Measurements from ENCODE around the gene SAC3D1. TPM values are rescaled to one million over a fixed set of nuclear protein-coding genes. Genes with fewer than 3 reads are reported as not detected.

The SAC3D1 gene
- total and polyA plus RNA-seq, 9 of the 15 experiments (the other 6 are each of a cell fraction or from before 2014, with no cell fraction given) = 0.20 to 35.2 (median 5.8) TPM

DNA sequence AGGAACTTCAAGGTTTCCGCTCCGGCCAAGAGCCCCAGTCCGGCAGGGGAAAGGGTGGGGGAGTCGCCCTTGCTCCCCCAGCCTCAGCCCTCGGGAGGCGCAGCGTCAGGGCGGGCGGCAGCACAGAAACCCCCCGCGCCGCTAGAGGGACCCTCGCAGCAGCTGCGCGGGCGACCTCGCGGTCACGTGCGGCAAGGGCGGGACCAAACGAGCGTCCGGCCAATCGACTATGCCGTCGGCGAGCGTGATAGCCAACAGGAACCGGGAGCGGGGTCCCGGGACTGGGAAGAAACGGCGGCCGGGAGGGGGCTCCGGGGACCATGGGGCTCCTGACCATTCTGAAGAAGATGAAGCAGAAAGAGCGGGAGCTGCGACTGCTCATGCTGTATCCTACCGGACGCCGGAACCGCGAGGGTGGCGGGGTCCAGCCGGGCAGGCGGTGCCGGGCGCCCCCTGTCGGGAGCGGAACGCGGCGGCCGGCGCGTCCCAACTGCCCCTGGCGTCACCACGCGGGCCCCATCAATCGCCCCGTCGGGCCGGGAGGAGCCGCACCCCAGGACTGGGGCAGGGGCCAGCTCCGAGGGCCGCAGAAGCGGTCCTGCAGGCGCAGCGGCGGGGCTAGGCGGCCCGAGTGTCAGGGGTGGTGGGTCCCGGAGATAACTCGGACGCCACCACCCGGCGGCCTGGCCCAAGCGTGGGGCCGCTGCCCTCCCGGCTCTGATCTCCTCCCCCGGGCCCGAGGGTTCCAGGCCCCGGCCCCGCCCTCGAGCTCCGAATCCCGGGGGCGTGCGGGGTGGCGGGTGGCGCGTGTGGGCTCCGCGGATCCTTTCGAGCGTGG is 26.9 kb upstream of the SAC3D1 start, which contains the start of gene ARL2 (continued):
- TF ChIP-seq NRF1 (conservative IDR thresholded peaks at IDR 0.05 in 1 of 2, IDR thresholded peaks at IDR 0.05 in 1 of 2) = peak; percentile 87 to 89
- no peak for TF ChIP-seq ZC3H4 (CRISPR knock-in tag; IDR thresholded peaks at IDR 0.05; ENCODE audit: borderline replicate concordance)
- TF ChIP-seq, protein P1, sequence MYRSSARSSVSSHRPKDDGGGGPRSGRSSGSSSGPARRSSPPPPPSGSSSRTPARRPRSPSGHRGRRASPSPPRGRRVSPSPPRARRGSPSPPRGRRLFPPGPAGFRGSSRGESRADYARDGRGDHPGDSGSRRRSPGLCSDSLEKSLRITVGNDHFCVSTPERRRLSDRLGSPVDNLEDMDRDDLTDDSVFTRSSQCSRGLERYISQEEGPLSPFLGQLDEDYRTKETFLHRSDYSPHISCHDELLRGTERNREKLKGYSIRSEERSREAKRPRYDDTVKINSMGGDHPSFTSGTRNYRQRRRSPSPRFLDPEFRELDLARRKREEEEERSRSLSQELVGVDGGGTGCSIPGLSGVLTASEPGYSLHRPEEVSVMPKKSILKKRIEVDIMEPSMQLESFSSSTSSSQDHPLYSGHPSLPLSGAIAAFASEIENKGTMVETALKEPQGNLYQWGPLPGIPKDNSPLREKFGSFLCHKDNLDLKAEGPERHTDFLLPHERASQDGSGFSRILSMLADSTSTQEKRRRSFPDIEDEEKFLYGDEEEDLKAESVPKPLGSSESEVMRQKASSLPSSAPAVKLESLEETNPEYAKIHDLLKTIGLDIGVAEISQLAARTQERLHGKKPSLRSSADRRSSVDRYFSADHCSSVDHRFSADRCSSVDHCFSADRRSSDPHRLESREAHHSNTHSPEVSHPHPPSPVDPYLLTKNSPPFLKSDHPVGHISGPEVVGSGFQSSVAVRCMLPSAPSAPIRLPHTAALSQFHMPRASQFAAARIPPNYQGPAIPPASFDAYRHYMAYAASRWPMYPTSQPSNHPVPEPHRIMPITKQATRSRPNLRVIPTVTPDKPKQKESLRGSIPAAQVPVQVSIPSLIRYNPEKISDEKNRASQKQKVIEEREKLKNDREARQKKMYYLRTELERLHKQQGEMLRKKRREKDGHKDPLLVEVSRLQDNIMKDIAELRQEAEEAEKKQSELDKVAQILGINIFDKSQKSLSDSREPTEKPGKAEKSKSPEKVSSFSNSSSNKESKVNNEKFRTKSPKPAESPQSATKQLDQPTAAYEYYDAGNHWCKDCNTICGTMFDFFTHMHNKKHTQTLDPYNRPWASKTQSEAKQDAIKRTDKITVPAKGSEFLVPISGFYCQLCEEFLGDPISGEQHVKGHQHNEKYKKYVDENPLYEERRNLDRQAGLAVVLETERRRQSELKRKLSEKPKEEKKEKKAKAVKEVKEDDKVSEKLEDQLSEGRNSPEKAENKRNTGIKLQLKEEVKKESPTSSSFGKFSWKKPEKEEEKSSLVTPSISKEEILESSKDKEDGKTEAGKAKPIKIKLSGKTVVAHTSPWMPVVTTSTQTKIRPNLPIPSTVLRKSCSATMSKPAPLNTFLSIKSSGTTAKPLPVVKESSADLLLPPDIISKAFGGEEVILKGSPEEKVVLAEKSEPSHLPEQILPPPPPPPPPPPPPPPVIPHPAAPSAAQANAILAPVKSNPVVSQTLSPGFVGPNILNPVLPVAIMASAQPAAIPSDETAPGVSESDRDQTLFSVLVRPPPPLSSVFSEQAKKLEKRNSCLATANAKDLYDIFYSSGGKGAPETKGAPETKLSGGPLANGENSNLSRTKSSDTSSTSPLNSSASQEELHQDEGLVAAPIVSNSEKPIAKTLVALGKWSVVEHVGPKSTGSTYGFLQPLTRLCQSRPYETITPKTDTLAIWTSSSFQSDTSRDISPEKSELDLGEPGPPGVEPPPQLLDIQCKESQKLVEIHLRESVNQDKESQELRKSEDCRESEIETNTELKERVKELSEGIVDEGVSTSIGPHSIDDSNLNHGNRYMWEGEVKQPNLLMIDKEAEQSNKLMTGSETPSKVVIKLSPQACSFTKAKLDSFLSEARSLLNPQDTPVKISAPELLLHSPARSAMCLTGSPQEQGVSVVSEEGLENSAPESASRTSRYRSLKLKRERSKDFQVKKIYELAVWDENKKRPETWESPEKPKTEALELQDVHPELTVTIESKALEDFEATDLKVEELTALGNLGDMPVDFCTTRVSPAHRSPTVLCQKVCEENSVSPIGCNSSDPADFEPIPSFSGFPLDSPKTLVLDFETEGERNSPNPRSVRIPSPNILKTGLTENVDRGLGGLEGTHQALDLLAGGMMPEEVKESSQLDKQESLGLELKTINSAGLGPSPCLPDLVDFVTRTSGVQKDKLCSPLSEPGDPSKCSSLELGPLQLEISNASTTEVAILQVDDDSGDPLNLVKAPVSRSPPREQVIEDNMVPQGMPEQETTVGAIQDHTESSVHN (IDR thresholded peaks at IDR 0.05; ENCODE audit: borderline replicate concordance in 1 of 2, low read depth in 1 of 2) = no peak
- peak; percentile 78 for TF ChIP-seq CBFA2T2 (conservative IDR thresholded peaks at IDR 0.05)
- no peak; the same call in 1 of the 2 replicates for TF ChIP-seq SUPT5H (IDR thresholded peaks at IDR 0.05)
- peak; percentile 12; the same call in 1 of the 2 replicates for TF ChIP-seq JUN (IDR thresholded peaks at IDR 0.05; ENCODE audit: borderline replicate concordance, low read depth, low read length)
- TF ChIP-seq JUN (CRISPR knock-in tag; IDR thresholded peaks at IDR 0.05; ENCODE audit: borderline replicate concordance) = peak; percentile 81; the same call in 1 of the 2 replicates
- TF ChIP-seq, protein P2, sequence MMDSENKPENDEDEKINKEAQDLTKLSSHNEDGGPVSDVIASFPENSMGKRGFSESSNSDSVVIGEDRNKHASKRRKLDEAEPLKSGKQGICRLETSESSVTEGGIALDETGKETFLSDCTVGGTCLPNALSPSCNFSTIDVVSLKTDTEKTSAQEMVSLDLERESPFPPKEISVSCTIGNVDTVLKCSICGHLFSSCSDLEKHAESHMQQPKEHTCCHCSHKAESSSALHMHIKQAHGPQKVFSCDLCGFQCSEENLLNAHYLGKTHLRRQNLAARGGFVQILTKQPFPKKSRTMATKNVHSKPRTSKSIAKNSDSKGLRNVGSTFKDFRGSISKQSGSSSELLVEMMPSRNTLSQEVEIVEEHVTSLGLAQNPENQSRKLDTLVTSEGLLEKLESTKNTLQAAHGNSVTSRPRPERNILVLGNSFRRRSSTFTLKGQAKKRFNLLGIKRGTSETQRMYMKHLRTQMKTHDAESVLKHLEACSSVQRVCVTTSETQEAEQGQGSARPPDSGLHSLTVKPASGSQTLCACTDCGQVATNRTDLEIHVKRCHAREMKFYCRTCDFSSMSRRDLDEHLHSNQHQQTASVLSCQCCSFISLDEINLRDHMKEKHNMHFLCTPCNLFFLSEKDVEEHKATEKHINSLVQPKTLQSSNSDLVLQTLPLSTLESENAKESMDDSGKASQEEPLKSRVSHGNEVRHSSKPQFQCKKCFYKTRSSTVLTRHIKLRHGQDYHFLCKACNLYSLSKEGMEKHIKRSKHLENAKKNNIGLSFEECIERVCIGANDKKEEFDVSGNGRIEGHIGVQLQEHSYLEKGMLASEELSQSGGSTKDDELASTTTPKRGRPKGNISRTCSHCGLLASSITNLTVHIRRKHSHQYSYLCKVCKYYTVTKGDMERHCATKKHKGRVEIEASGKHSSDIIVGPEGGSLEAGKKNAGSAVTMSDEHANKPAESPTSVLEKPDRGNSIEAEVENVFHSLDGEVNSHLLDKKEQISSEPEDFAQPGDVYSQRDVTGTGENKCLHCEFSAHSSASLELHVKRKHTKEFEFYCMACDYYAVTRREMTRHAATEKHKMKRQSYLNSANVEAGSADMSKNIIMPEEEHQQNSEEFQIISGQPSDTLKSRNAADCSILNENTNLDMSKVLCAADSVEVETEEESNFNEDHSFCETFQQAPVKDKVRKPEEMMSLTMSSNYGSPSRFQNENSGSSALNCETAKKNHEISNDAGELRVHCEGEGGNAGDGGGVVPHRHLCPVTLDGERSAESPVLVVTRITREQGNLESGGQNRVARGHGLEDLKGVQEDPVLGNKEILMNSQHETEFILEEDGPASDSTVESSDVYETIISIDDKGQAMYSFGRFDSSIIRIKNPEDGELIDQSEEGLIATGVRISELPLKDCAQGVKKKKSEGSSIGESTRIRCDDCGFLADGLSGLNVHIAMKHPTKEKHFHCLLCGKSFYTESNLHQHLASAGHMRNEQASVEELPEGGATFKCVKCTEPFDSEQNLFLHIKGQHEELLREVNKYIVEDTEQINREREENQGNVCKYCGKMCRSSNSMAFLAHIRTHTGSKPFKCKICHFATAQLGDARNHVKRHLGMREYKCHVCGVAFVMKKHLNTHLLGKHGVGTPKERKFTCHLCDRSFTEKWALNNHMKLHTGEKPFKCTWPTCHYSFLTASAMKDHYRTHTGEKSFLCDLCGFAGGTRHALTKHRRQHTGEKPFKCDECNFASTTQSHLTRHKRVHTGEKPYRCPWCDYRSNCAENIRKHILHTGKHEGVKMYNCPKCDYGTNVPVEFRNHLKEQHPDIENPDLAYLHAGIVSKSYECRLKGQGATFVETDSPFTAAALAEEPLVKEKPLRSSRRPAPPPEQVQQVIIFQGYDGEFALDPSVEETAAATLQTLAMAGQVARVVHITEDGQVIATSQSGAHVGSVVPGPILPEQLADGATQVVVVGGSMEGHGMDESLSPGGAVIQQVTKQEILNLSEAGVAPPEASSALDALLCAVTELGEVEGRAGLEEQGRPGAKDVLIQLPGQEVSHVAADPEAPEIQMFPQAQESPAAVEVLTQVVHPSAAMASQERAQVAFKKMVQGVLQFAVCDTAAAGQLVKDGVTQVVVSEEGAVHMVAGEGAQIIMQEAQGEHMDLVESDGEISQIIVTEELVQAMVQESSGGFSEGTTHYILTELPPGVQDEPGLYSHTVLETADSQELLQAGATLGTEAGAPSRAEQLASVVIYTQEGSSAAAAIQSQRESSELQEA (IDR thresholded peaks at IDR 0.05; ENCODE audit: low read depth) = peak; percentile 77
- TF ChIP-seq ZNF408 (CRISPR knock-in tag; IDR thresholded peaks at IDR 0.05; ENCODE audit: low read depth) = no peak
- peak; percentile 11 for TF ChIP-seq NEUROD1 (IDR thresholded peaks at IDR 0.05; ENCODE audit: borderline replicate concordance, low read depth, low read length, partially characterized antibody)
